Measurements from ENCODE around the gene EDC3. TPM values are rescaled to one million over a fixed set of nuclear protein-coding genes. Genes with fewer than 3 reads are reported as not detected.
"Not testable (repeated sequence)": the region's sequence is repeated elsewhere in the genome, so short reads cannot be mapped to it uniquely, and the experiment has no call there.

The EDC3 gene
- total RNA-seq, 1 donor from 2014 or later: 18.8 TPM

- DNase-seq: no peak
Observed at GRCh38 chr15:74609938-74610301, 85.9 kb downstream of the EDC3 start.

GRCh38 chr15:74608786-74609185 lies 87.0 kb downstream of the EDC3 start:
- no peak for DNase-seq

- DNase-seq: no peak
Observed at GRCh38 chr15:74605795-74606150, 90.1 kb downstream of the EDC3 start.

GRCh38 chr15:74604983-74605794 lies 90.6 kb downstream of the EDC3 start:
- DNase-seq: no peak

- no peak for DNase-seq
Observed at GRCh38 chr15:74603789-74604705, 91.8 kb downstream of the EDC3 start.

- no peak for DNase-seq
Observed at GRCh38 chr15:74603026-74603788, 92.6 kb downstream of the EDC3 start.

GRCh38 chr15:74599156-74599555 lies 96.7 kb downstream of the EDC3 start:
- no peak for DNase-seq

GRCh38 chr15:74598126-74598842 lies 97.5 kb downstream of the EDC3 start:
- peak; percentile 96 for DNase-seq

- DNase-seq: not testable (repeated sequence)
Observed at GRCh38 chr15:74597146-74597705, 98.6 kb downstream of the EDC3 start.

GRCh38 chr15:74596736-74597135 lies 99.1 kb downstream of the EDC3 start:
- not testable (repeated sequence) for DNase-seq

GRCh38 chr15:74595271-74595670 lies 100.6 kb downstream of the EDC3 start:
- no peak for DNase-seq

- DNase-seq: no peak
Observed at GRCh38 chr15:74594455-74594854, 101.4 kb downstream of the EDC3 start.

- no peak for DNase-seq
Observed at GRCh38 chr15:74593122-74593521, 102.7 kb downstream of the EDC3 start.

GRCh38 chr15:74592222-74592621 lies 103.6 kb downstream of the EDC3 start:
- no peak for DNase-seq

GRCh38 chr15:74589826-74590225 lies 106.0 kb downstream of the EDC3 start:
- DNase-seq: no peak

- DNase-seq: no peak
Observed at GRCh38 chr15:74585857-74586256, 110.0 kb downstream of the EDC3 start.

GRCh38 chr15:74585191-74585590 lies 110.6 kb downstream of the EDC3 start:
- no peak for DNase-seq

GRCh38 chr15:74584779-74585178 lies 111.0 kb downstream of the EDC3 start:
- no peak for DNase-seq

GRCh38 chr15:74584204-74584603 lies 111.6 kb downstream of the EDC3 start:
- no peak for DNase-seq
